Measurements from ENCODE around the gene VPS8.

- no peak for TF ChIP-seq POLR2A (IDR thresholded peaks at IDR 0.05; ENCODE audit: low read depth)
- no peak for TF ChIP-seq CTCF (IDR thresholded peaks at IDR 0.05)
- TF ChIP-seq POLR2AphosphoS5 (IDR thresholded peaks at IDR 0.05), result no peak
- no peak for TF ChIP-seq EP300 (IDR thresholded peaks at IDR 0.05)
Observed at GRCh38 chr3:184885112-184885511, 73.1 kb downstream of the VPS8 start.
